ENCODE results near the gene CFAP410. TPM values are rescaled to one million over a fixed set of nuclear protein-coding genes. Genes with fewer than 3 reads are reported as not detected.
A peak's percentile ranks its signal among the peaks of the same experiment; 100 is the strongest.

The CFAP410 gene
- total and polyA plus RNA-seq, 12 donors, result 10.9 to 34.7 (median 13.9) TPM

GRCh38 chr21:44310628-44311507, 28.3 kb downstream of the CFAP410 start:
- ATAC-seq (no peak), DNase-seq (no peak)
- H3K27ac ChIP-seq, result no peak overlapping the region
- intact Hi-C loops (cut with DNase I), result loop anchor here in 1 of 10 donors (10.0 kb wide), 1 partner anchor 306 kb away; no protein-coding TSS in a partner anchor
- no peaks in the 10 kb centered on the region for H3K9me3 ChIP-seq
- WGBS, 2 donors, result 92 to 93% methylated on average over 26 to 28 of the region's 28 CpGs
- no peak for TF ChIP-seq CTCF (IDR thresholded peaks at IDR 0.05)
- peaks cover 0 to 11% (median 1%) of the 10 kb centered on the region in 9 donors for H3K4me1 ChIP-seq
- H3K27me3 ChIP-seq, result no peaks in the 10 kb centered on the region
- peaks cover 0 to 98% (median 24%) of the 10 kb centered on the region in 9 donors for H3K36me3 ChIP-seq
- no peak overlapping the region for H3K4me3 ChIP-seq

- no peaks in the 10 kb centered on the region for H3K9me3 ChIP-seq
- ATAC-seq, result no peak
- H3K36me3 ChIP-seq, result peaks cover 0 to 61% (median 18%) of the 10 kb centered on the region in 9 donors
- H3K27me3 ChIP-seq, result no peaks in the 10 kb centered on the region
- DNase-seq, result no peak
- no peak for TF ChIP-seq CTCF (IDR thresholded peaks at IDR 0.05)
- intact Hi-C loops (cut with DNase I), result loop anchor here in 1 of 10 donors (10.0 kb wide), 1 partner anchor 292 kb away; the partner anchor contains the start of gene TRAPPC10
- 87 to 89% methylated on average over 21 of the region's 21 CpGs for WGBS, 2 donors
- H3K4me3 ChIP-seq, result no peak overlapping the region
- H3K27ac ChIP-seq, result no peak overlapping the region
- peaks cover 26 to 46% (median 33%) of the 10 kb centered on the region in 9 donors for H3K4me1 ChIP-seq
Measured at GRCh38 chr21:44306936-44307704, 32.1 kb downstream of the CFAP410 start.

- no peak for ATAC-seq
- no peaks in the 10 kb centered on the region for H3K27me3 ChIP-seq
- intact Hi-C loops (cut with DNase I), result loop anchor here in 2 of 10 donors (2.0 to 10.0 kb wide), 2 partner anchors 13 to 291 kb away; partner anchors contain the start of gene TRAPPC10 (in 1 of the 2)
- no peak for TF ChIP-seq CTCF (IDR thresholded peaks at IDR 0.05)
- peak overlapping the region in 2 of 10 donors; percentile 12 to 25 for H3K27ac ChIP-seq
- H3K4me3 ChIP-seq, result no peak overlapping the region
- no peaks in the 10 kb centered on the region for H3K9me3 ChIP-seq
- 67 to 75% methylated on average over 9 of the region's 9 CpGs for WGBS, 2 donors
- peaks cover 0 to 47% (median 4%) of the 10 kb centered on the region in 9 donors for H3K36me3 ChIP-seq
- peaks cover 36 to 60% (median 47%) of the 10 kb centered on the region in 9 donors for H3K4me1 ChIP-seq
- no peak for DNase-seq
Measured at GRCh38 chr21:44305691-44306090, 33.5 kb downstream of the CFAP410 start.

- Histone ChIP-seq H3K9me3 (no peaks in the 10 kb centered on the region), H3K27ac (peak overlapping the region in 1 of 10 donors; percentile 25), H3K4me1 (peaks cover 38 to 63% (median 48%) of the 10 kb centered on the region in 9 donors), H3K4me3 (no peak overlapping the region), H3K36me3 (peaks cover 0 to 39% (median 2%) of the 10 kb centered on the region in 9 donors), H3K27me3 (no peaks in the 10 kb centered on the region)
- DNase-seq (no peak), ATAC-seq (peak in 5 of 8 donors; percentile 30 to 41 (median 36))
- intact Hi-C loops (cut with DNase I), result loop anchor here in 3 of 10 donors (2.0 to 10.0 kb wide), 3 partner anchors 14 to 290 kb away; partner anchors contain the start of genes CFAP410 (in 2 of the 3) and TRAPPC10 (in 1 of the 3)
- WGBS, 2 donors, result 56 to 57% methylated on average over 8 of the region's 8 CpGs
- TF ChIP-seq CTCF (IDR thresholded peaks at IDR 0.05), result peak; percentile 22 to 68 (median 61)
Measured at GRCh38 chr21:44304877-44305293, 34.3 kb downstream of the CFAP410 start.

All from heart right ventricle (tissue), 16 donors.